Neuronal stem cell (in vitro differentiated cells): Measurements from ENCODE around the gene CACNG4.
A peak's percentile ranks its signal among the peaks of the same experiment; 100 is the strongest.

ENCODE experiments used
- DNase-seq: peaks from one replicate; pipeline ENCODE4 v3.0.0-alpha.2; 2013; ENCODE audit warnings: low spot score
- H2AFZ ChIP-seq: one replicate; pipeline ENCODE4 v1.6.1; 2013; ENCODE audit warnings: mild to moderate bottlenecking, low read length, inconsistent platforms
- H2AK5ac ChIP-seq: 2 replicates; pipeline ENCODE4 v1.6.1; 2013; ENCODE audit warnings: low read depth, mild to moderate bottlenecking, inconsistent platforms, low read length, moderate library complexity, mixed read lengths
- H2BK120ac ChIP-seq: 2 replicates; pipeline ENCODE4 v1.6.1; 2013; ENCODE audit warnings: low read depth, mild to moderate bottlenecking, inconsistent platforms, low read length, moderate library complexity, mixed read lengths
- H2BK12ac ChIP-seq: one replicate; pipeline ENCODE4 v1.6.1; 2013; ENCODE audit warnings: low read length, inconsistent platforms
- H2BK15ac ChIP-seq: 2 replicates; pipeline ENCODE4 v1.6.1; 2013; ENCODE audit warnings: mild to moderate bottlenecking, low read length, inconsistent platforms, mixed read lengths
- H2BK5ac ChIP-seq: one replicate; pipeline ENCODE4 v1.6.1; 2013; ENCODE audit warnings: inconsistent platforms, mild to moderate bottlenecking, low read length, moderate library complexity
- H3K14ac ChIP-seq: one replicate; pipeline ENCODE4 v1.6.1; 2013; ENCODE audit warnings: low read length, inconsistent platforms
- H3K18ac ChIP-seq: 2 replicates; pipeline ENCODE4 v1.6.1; 2013; ENCODE audit warnings: low read length, inconsistent platforms
- H3K23ac ChIP-seq: 2 replicates; pipeline ENCODE4 v1.6.1; 2013; ENCODE audit warnings: low read depth, mild to moderate bottlenecking, mixed read lengths, low read length, inconsistent platforms; ENCODE audit not compliant: poor library complexity
- H3K27ac ChIP-seq: replicated peaks from 3 replicates; pipeline ENCODE4 v1.5.1; 2013; ENCODE audit warnings: low read length, inconsistent platforms
- H3K27me3 ChIP-seq, 3 experiments: 2 replicates each; pipeline ENCODE4 v1.6.1; 2013; ENCODE audit warnings: low read length in 3 of 3, mild to moderate bottlenecking in 2 of 3, inconsistent platforms in 1 of 3, low read depth in 1 of 3, mixed read lengths in 1 of 3, moderate library complexity in 1 of 3; ENCODE audit not compliant: control insufficient read depth in 3 of 3, insufficient read depth in 3 of 3
- H3K36me3 ChIP-seq, 2 donors: replicated peaks in 1 of 2; 2 replicates each; pipeline ENCODE4 v1.6.1; 2013; ENCODE audit warnings: low read length in 2 of 2; ENCODE audit not compliant: control insufficient read depth in 2 of 2, insufficient read depth in 2 of 2
- H3K4ac ChIP-seq: 2 replicates; pipeline ENCODE4 v1.6.1; 2013; ENCODE audit warnings: inconsistent platforms, mild to moderate bottlenecking, low read length, moderate library complexity
- H3K4me1 ChIP-seq, 2 donors: 1 replicate in 1 of 2; 2 replicates in 1 of 2; pipeline ENCODE4 v1.6.1; 2013; ENCODE audit warnings: low read length in 2 of 2, low read depth in 1 of 2; ENCODE audit not compliant: control insufficient read depth in 2 of 2, insufficient read depth in 1 of 2
- H3K4me2 ChIP-seq: one replicate; pipeline ENCODE4 v1.6.1; 2013; ENCODE audit warnings: mild to moderate bottlenecking, low read length, inconsistent platforms; ENCODE audit not compliant: insufficient read depth, poor library complexity, severe bottlenecking
- H3K4me3 ChIP-seq, 2 donors: 2 replicates each; pipeline ENCODE4 v1.5.1; 2013; ENCODE audit warnings: low read length in 2 of 2, mild to moderate bottlenecking in 2 of 2, inconsistent platforms in 1 of 2, moderate library complexity in 1 of 2
- H3K79me1 ChIP-seq: one replicate; pipeline ENCODE4 v1.6.1; 2013; ENCODE audit warnings: low read depth, mild to moderate bottlenecking, inconsistent platforms, low read length, moderate library complexity
- H3K9ac ChIP-seq: one replicate; pipeline ENCODE4 v1.6.1; 2013; ENCODE audit warnings: mild to moderate bottlenecking, low read depth, low read length, inconsistent platforms; ENCODE audit not compliant: poor library complexity
- H3K9me3 ChIP-seq, 2 donors: replicated peaks in 1 of 2; 2 replicates each; pipeline versions ENCODE3 to v1.6.1; 2013; ENCODE audit warnings: low read length in 2 of 2, mild to moderate bottlenecking in 2 of 2, inconsistent platforms in 1 of 2, low read depth in 1 of 2, mixed read lengths in 1 of 2, moderate library complexity in 1 of 2; ENCODE audit not compliant: control insufficient read depth in 2 of 2, insufficient read depth in 1 of 2
- H4K8ac ChIP-seq: one replicate; pipeline ENCODE4 v1.6.1; 2013; ENCODE audit warnings: low read depth, mild to moderate bottlenecking, inconsistent platforms, low read length, moderate library complexity
- H4K91ac ChIP-seq: one replicate; pipeline ENCODE4 v1.6.1; 2013; ENCODE audit warnings: low read length, low read depth, mild to moderate bottlenecking, inconsistent platforms; ENCODE audit not compliant: poor library complexity
- WGBS, 2 donors: extraction: QIAGEN DNeasy Blood & Tissue Kit; methylation state at CpG; one replicate each; pipeline ENCODE4 v1.1.7; 2013; ENCODE audit warnings: missing lambda C conversion rate in 2 of 2, mixed read lengths in 1 of 2; ENCODE audit not compliant: insufficient read length in 2 of 2, insufficient replicate concordance in 1 of 2; ENCODE audit errors: extremely low coverage in 2 of 2; 5-methylcytosine and 5-hydroxymethylcytosine counted together

CACNG4 gene

DNA sequence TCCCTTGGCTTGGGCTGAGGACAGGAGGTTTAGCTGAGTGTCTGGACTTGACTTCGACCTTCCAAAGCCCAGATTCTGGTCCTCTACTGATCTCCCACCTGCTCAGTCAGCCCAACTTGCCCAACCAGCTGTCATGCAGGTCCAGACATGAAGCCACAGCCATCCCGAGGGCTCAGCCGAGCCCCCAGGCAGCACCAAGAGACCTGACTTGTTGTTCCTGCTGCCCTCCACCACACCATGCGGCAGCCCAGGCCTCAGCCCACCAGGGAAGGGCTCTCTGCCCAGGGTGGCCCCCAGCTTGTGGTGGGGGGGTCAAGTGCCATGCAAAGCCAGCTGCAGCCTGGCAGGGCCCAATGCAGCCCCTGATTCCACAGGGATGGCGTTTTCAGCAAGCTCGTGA is 17.2 kb upstream of the CACNG4 start:
- H3K23ac ChIP-seq, result no peak overlapping the region
- no peak overlapping the region for H3K9ac ChIP-seq
- peaks cover 10 to 17% of the 10 kb centered on the region in 2 donors for H3K4me1 ChIP-seq
- peaks cover 0 to 7% of the 10 kb centered on the region in 2 donors for H3K9me3 ChIP-seq
- H2BK15ac ChIP-seq, result no peak overlapping the region
- H2BK12ac ChIP-seq, result no peak overlapping the region
- no CpG with 5 or more reads among the region's 6 CpGs for WGBS, 2 donors
- H3K4ac ChIP-seq, result no peak overlapping the region
- H3K79me1 ChIP-seq, result no peaks in the 10 kb centered on the region
- H3K27ac ChIP-seq, result no peak overlapping the region
- no peak for DNase-seq
- peak overlapping the region; percentile 6 for H3K18ac ChIP-seq
- no peak overlapping the region for H3K4me2 ChIP-seq
- no peak overlapping the region for H2BK120ac ChIP-seq
- no peak overlapping the region for H2BK5ac ChIP-seq
- H3K36me3 ChIP-seq, result no peaks in the 10 kb centered on the region
- H4K91ac ChIP-seq, result no peak overlapping the region
- no peak overlapping the region for H2AFZ ChIP-seq
- H3K27me3 ChIP-seq, result peaks cover 0 to 32% (median 0%) of the 10 kb centered on the region in 3 experiments
- no peak overlapping the region for H3K4me3 ChIP-seq
- H4K8ac ChIP-seq, result no peak overlapping the region
- H3K14ac ChIP-seq, result no peak overlapping the region
- H2AK5ac ChIP-seq, result no peak overlapping the region

DNA sequence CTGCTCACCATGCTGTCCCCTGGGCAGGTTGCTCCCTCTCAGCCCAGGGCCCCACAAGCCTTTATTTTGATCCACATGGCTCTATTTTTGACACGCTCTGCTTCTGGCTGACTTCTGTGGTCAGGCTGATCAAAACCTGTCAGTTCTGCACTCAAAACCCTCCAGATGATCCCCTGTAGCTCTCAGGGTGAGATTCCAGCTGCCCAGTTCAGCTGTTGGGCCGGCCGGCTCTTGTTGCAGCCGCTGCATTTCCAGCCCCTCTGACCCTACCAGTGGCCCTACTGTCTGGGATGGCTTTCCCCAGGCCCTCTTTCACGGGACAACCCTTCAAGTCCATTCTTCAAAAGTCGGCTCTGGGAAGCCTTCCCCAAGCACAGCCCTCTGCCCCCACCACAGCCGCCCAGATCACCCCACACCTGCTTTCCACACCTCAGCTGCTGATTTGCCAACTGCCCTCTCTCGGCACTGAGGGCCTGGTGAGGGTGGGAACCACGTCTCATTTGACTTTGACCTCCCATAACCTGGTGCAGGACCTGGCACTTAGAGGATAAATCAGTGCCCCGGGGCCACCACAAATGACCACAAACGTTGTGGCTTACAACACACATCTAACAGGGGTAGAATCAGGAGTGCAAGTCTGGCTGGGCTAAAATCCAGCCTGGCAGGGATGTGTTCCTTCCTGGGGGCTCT is 16.3 kb upstream of the CACNG4 start:
- Histone ChIP-seq H3K23ac (no peak overlapping the region), H2BK12ac (no peak overlapping the region), H3K27ac (no peak overlapping the region), H3K14ac (no peak overlapping the region), H3K27me3 (peaks cover 0 to 32% (median 0%) of the 10 kb centered on the region in 3 experiments), H2AK5ac (no peak overlapping the region), H3K4me1 (peaks cover 13 to 24% of the 10 kb centered on the region in 2 donors), H2BK120ac (no peak overlapping the region), H4K91ac (no peak overlapping the region), H2BK5ac (no peak overlapping the region), H4K8ac (no peak overlapping the region), H3K4me2 (no peak overlapping the region), H3K36me3 (no peaks in the 10 kb centered on the region), H3K18ac (no peak overlapping the region), H3K9ac (no peak overlapping the region), H2AFZ (no peak overlapping the region), H3K4me3 (no peak overlapping the region), H3K79me1 (no peaks in the 10 kb centered on the region), H2BK15ac (no peak overlapping the region), H3K9me3 (peaks cover 0 to 7% of the 10 kb centered on the region in 2 donors), H3K4ac (no peak overlapping the region)
- WGBS, 2 donors, result no CpG with 5 or more reads among the region's 11 CpGs
- no peak for DNase-seq

DNA sequence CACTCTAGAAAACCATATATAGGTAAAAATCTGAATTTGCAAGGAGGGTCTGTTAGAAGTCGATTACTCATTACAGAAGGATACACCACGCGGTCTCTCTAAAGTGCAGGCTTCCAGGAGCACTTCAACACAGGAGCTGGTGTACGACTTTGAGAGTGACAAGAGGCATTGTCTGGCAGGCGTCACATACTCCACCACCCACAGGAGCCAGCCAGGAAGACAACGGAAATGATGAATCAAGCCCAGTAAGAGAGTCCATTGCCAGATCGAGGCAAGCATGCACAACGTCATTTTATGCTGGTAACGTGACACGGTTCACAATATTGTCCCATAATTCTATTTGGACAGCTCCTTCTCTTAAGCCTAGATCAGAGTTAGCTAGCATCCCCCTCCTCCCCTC is 15.0 kb upstream of the CACNG4 start:
- Histone ChIP-seq H3K79me1 (no peaks in the 10 kb centered on the region), H4K91ac (no peak overlapping the region), H3K27ac (no peak overlapping the region), H2BK12ac (no peak overlapping the region), H3K23ac (no peak overlapping the region), H3K4me2 (no peak overlapping the region), H3K27me3 (peaks cover 0 to 36% (median 0%) of the 10 kb centered on the region in 3 experiments), H3K4me1 (peaks cover 10 to 19% of the 10 kb centered on the region in 2 donors), H3K14ac (no peak overlapping the region), H2AK5ac (no peak overlapping the region), H2BK120ac (no peak overlapping the region), H3K18ac (no peak overlapping the region), H3K9me3 (peaks cover 0 to 7% of the 10 kb centered on the region in 2 donors), H4K8ac (no peak overlapping the region), H3K9ac (no peak overlapping the region), H2BK15ac (no peak overlapping the region), H3K4ac (no peak overlapping the region), H3K36me3 (no peaks in the 10 kb centered on the region), H2AFZ (no peak overlapping the region), H3K4me3 (no peak overlapping the region), H2BK5ac (no peak overlapping the region)
- no peak for DNase-seq
- WGBS, 2 donors, result no CpG with 5 or more reads among the region's 10 CpGs

DNA sequence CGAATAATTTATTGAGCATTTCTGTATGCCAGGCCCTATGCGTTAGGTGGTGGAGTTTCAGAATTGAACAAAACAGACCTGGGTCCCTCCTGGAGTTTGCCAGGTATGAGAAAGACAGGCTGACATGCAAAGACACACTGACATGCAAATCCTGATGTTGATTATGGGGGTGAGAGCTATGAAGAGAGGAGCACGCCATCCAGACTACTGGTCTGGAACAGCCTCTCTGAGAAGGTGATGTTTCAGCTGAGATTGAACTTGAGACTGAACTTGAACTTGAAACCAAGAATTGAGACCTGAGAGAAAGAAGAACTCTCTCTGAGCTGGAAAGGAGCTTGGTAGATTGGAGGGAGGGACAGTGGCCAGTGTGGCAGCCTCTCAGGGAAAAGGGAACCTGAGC is 14.2 kb upstream of the CACNG4 start:
- Histone ChIP-seq H2BK120ac (no peak overlapping the region), H2AK5ac (no peak overlapping the region), H2BK12ac (no peak overlapping the region), H3K9ac (no peak overlapping the region), H3K36me3 (no peaks in the 10 kb centered on the region), H3K27ac (no peak overlapping the region), H2BK15ac (no peak overlapping the region), H4K8ac (no peak overlapping the region), H2BK5ac (no peak overlapping the region), H3K4me1 (peaks cover 10 to 15% of the 10 kb centered on the region in 2 donors), H3K14ac (no peak overlapping the region), H3K18ac (no peak overlapping the region), H3K4ac (no peak overlapping the region), H4K91ac (no peak overlapping the region), H3K27me3 (peaks cover 0 to 30% (median 0%) of the 10 kb centered on the region in 3 experiments), H3K4me3 (no peak overlapping the region), H3K79me1 (no peaks in the 10 kb centered on the region), H3K9me3 (peaks cover 0 to 7% of the 10 kb centered on the region in 2 donors), H3K23ac (no peak overlapping the region), H3K4me2 (no peak overlapping the region), H2AFZ (no peak overlapping the region)
- WGBS, 2 donors, result no CpG with 5 or more reads among the region's 3 CpGs
- no peak for DNase-seq
